IMR-90 (cell line): ENCODE results near the gene MFN2. TPM values are rescaled to one million over a fixed set of nuclear protein-coding genes. Genes with fewer than 3 reads are reported as not detected.
A peak's percentile ranks its signal among the peaks of the same experiment; 100 is the strongest.

ENCODE experiments used
- ATAC-seq: fragments of 200-7000 bp; cut with Tn5 transposase; 2 replicates; pipeline ENCODE4 v1.9.1; 2020; ENCODE audit warnings: low read depth, mild to moderate bottlenecking, moderate library complexity
- BruUV-seq: library from RNA; stranded (reverse); fragments of 400-500 nt; replicated peaks from 2 replicates; lab custom pipeline; 2021; lab: Mats Ljungman, UMichigan
- CTCF ChIA-PET: fragments of 300-600 bp; formaldehyde crosslinking; extraction: SDS; loops from one replicate; lab custom pipeline; 2021; ENCODE audit warnings: antibody characterized with exemption; lab: Yijun Ruan, JAX
- POLR2A ChIA-PET: fragments of 300-600 bp; sonication (Branson Sonifier 250); formaldehyde crosslinking; loops from one replicate; lab custom pipeline; 2022; ENCODE audit warnings: antibody characterized with exemption; ENCODE audit not compliant: unreplicated experiment; lab: Charles Lee
- DNase-seq: peaks from one replicate; pipeline ENCODE4 v3.0.0; 2013
- H2AFZ ChIP-seq: replicated peaks from 2 replicates; pipeline ENCODE3; 2013; ENCODE audit warnings: low read length, mild to moderate bottlenecking; ENCODE audit not compliant: poor library complexity
- H2AK5ac ChIP-seq: 2 replicates; pipeline ENCODE4 v1.6.1; 2013; ENCODE audit warnings: low read depth, low read length, inconsistent platforms
- H2AK9ac ChIP-seq: replicated peaks from 2 replicates; pipeline ENCODE3; 2013; ENCODE audit warnings: mild to moderate bottlenecking, low read depth, low read length, moderate library complexity; ENCODE audit not compliant: poor library complexity
- H2BK120ac ChIP-seq: 2 replicates; pipeline ENCODE4 v1.6.1; 2013; ENCODE audit warnings: low read depth, low read length, inconsistent platforms
- H2BK15ac ChIP-seq: 3 replicates; pipeline ENCODE4 v1.6.1; 2013; ENCODE audit warnings: low read depth, low read length, inconsistent platforms
- H2BK20ac ChIP-seq: 2 replicates; pipeline ENCODE4 v1.6.1; 2013; ENCODE audit warnings: low read depth, mild to moderate bottlenecking, inconsistent platforms, low read length, moderate library complexity
- H2BK5ac ChIP-seq: 2 replicates; pipeline ENCODE4 v1.6.1; 2013; ENCODE audit warnings: mild to moderate bottlenecking, low read depth, low read length, inconsistent platforms; ENCODE audit not compliant: poor library complexity, severe bottlenecking
- H3K14ac ChIP-seq: replicated peaks from 2 replicates; pipeline ENCODE4 v1.6.1; 2013; ENCODE audit warnings: low read depth, low read length, inconsistent platforms
- H3K18ac ChIP-seq: 2 replicates; pipeline ENCODE4 v1.6.1; 2013; ENCODE audit warnings: low read depth, low read length, control low read depth
- H3K23ac ChIP-seq: 2 replicates; pipeline ENCODE4 v1.6.1; 2013; ENCODE audit warnings: low read depth, low read length, inconsistent platforms
- H3K27ac ChIP-seq: 2 replicates; pipeline ENCODE4 v1.5.1; 2013; ENCODE audit warnings: mild to moderate bottlenecking, control low read depth, low read length; ENCODE audit not compliant: insufficient read depth
- H3K27me3 ChIP-seq: 2 replicates; pipeline ENCODE4 v1.6.1; 2013; ENCODE audit warnings: low read length; ENCODE audit not compliant: control insufficient read depth, insufficient read depth
- H3K36me3 ChIP-seq: 2 replicates; pipeline ENCODE4 v1.6.1; 2013; ENCODE audit warnings: low read length, mixed read lengths; ENCODE audit not compliant: control insufficient read depth, insufficient read depth
- H3K4ac ChIP-seq: 2 replicates; pipeline ENCODE4 v1.6.1; 2013; ENCODE audit warnings: low read depth, low read length, inconsistent platforms
- H3K4me1 ChIP-seq: 2 replicates; pipeline ENCODE4 v1.6.1; 2013; ENCODE audit warnings: low read length, mixed read lengths; ENCODE audit not compliant: control insufficient read depth, insufficient read depth
- H3K4me2 ChIP-seq: 2 replicates; pipeline ENCODE4 v1.6.1; 2013; ENCODE audit warnings: low read depth, mild to moderate bottlenecking, control low read depth, low read length, moderate library complexity
- H3K4me3 ChIP-seq: 2 replicates; pipeline ENCODE4 v1.5.1; 2013; ENCODE audit warnings: low read depth, mild to moderate bottlenecking, control low read depth, low read length, moderate library complexity; ENCODE audit not compliant: insufficient read depth
- H3K56ac ChIP-seq: 2 replicates; pipeline ENCODE4 v1.6.1; 2013; ENCODE audit warnings: low read length, inconsistent platforms; ENCODE audit not compliant: insufficient read depth; ENCODE audit errors: extremely low read depth
- H3K79me1 ChIP-seq, 2 experiments: 2 replicates each; pipeline ENCODE4 v1.6.1; 2013; ENCODE audit warnings: low read length in 2 of 2, inconsistent platforms in 1 of 2, low read depth in 1 of 2
- H3K9ac ChIP-seq: 2 replicates; pipeline ENCODE4 v1.6.1; 2013; ENCODE audit warnings: low read depth, low read length, control low read depth
- H3K9me1 ChIP-seq: 2 replicates; pipeline ENCODE4 v1.6.1; 2013; ENCODE audit warnings: low read length, inconsistent platforms; ENCODE audit not compliant: insufficient read depth
- H3K9me3 ChIP-seq: 2 replicates; pipeline ENCODE4 v1.6.1; 2013; ENCODE audit warnings: low read length; ENCODE audit not compliant: control insufficient read depth, insufficient read depth
- H4K20me1 ChIP-seq: 2 replicates; pipeline ENCODE4 v1.6.1; 2013; ENCODE audit warnings: low read length, inconsistent platforms; ENCODE audit not compliant: insufficient read depth
- H4K5ac ChIP-seq: 2 replicates; pipeline ENCODE4 v1.6.1; 2013; ENCODE audit warnings: mild to moderate bottlenecking, low read depth, low read length, control low read depth
- H4K8ac ChIP-seq, 2 experiments: 2 replicates each; pipeline ENCODE4 v1.6.1; 2013; ENCODE audit warnings: low read depth in 2 of 2, low read length in 2 of 2, control low read depth in 1 of 2, inconsistent platforms in 1 of 2
- H4K91ac ChIP-seq: 2 replicates; pipeline ENCODE4 v1.6.1; 2013; ENCODE audit warnings: low read depth, low read length, inconsistent platforms; ENCODE audit not compliant: insufficient read depth
- POLR2A ChIP-seq: IDR thresholded peaks from 2 replicates; pipeline ENCODE4 v1.6.1; 2012; ENCODE audit warnings: mild to moderate bottlenecking, low read depth, low read length
- RCOR1 ChIP-seq: IDR thresholded peaks from 2 replicates; pipeline ENCODE4 v1.6.1; 2012; ENCODE audit warnings: mild to moderate bottlenecking, low read length, improper control_type of control experiment; ENCODE audit not compliant: insufficient replicate concordance
- RFX5 ChIP-seq: IDR thresholded peaks from 2 replicates; pipeline ENCODE4 v1.8.0; 2012; ENCODE audit warnings: low read depth, mild to moderate bottlenecking, low read length, moderate library complexity
- SMC3 ChIP-seq: fragments of 150-350 bp; IDR thresholded peaks from 2 replicates; pipeline ENCODE4 v1.6.1; 2016; ENCODE audit warnings: low read depth, mild to moderate bottlenecking, antibody characterized with exemption, low read length, moderate library complexity
- WGBS, 2 experiments: methylation state at CpG; one replicate each; pipeline versions ENCODE4 v1.1.5 to v1.1.7; 2013; ENCODE audit warnings: missing lambda C conversion rate in 2 of 2; ENCODE audit not compliant: insufficient read length in 1 of 2; ENCODE audit errors: extremely low coverage in 2 of 2; 5-methylcytosine and 5-hydroxymethylcytosine counted together
- dilution Hi-C: fragments of 300-500 bp; cut with HindIII; formaldehyde crosslinking; loops from one replicate; pipeline ENCODE4 v1.14.3; 2018; ENCODE audit warnings: low sequenced_read_pairs; ENCODE audit not compliant: unreplicated experiment
- in situ Hi-C: fragments of 300-500 bp; cut with MboI; formaldehyde crosslinking; loops from 3 replicates; pipeline ENCODE4 v1.14.3; 2019; ENCODE audit warnings: low sequenced_read_pairs, inconsistent platforms, mixed read lengths
- intact Hi-C: fragments of 100-400 bp; cut with micrococcal nuclease; formaldehyde crosslinking; loops from 2 replicates; pipeline ENCODE4 v1.10.0; 2022
- polyA plus RNA-seq, 3 experiments: library from polyadenylated mRNA; depleted of rRNA; stranded (reverse); fragments of >200 nt; gene quantifications; 2 replicates each; pipeline ENCODE4 v1.2.3, GENCODE V29; 2012; ENCODE audit warnings: low replicate concordance in 1 of 3
- total RNA-seq: library from RNA; depleted of rRNA; stranded (reverse); fragments of >200 nt; gene quantifications from 2 replicates; pipeline ENCODE4 v1.2.3, GENCODE V29; 2012
- TF ChIP-seq, protein P1 (sequence below): fragments of 150-350 bp; IDR thresholded peaks from 2 replicates; pipeline ENCODE4 v1.6.1; 2016; ENCODE audit warnings: low read depth, mild to moderate bottlenecking, low read length, moderate library complexity, borderline replicate concordance
- TF ChIP-seq, protein P2 (sequence below): fragments of 150-350 bp; IDR thresholded peaks from 2 replicates; pipeline ENCODE4 v1.6.1; 2017; ENCODE audit warnings: mild to moderate bottlenecking, antibody characterized with exemption, low read length, low read depth

MFN2 gene
- total and polyA plus RNA-seq, 2 of the 4 experiments (the other 2 are of a cell fraction) = 52.8 to 84.2 TPM

- ATAC-seq (peak; percentile 3; the same call in 1 of the 2 replicates), DNase-seq (peak; percentile 10)
- Histone ChIP-seq H3K36me3 (peaks cover 14% of the 10 kb centered on the region; the same call in 1 of the 2 replicates), H2BK120ac (no peak overlapping the region), H4K91ac (peak overlapping the region; percentile 63; the same call in 1 of the 2 replicates), H4K5ac (peak overlapping the region; percentile 2; the same call in 1 of the 2 replicates), H4K8ac (peak overlapping the region; percentile 56 to 63; a peak in 2 of 4 replicates), H3K23ac (peak overlapping the region; percentile 72), H3K9me3 (no peaks in the 10 kb centered on the region), H3K4me3 (peak overlapping the region; percentile 63), H3K18ac (no peak overlapping the region; the same call in 1 of the 2 replicates), H3K27me3 (no peaks in the 10 kb centered on the region), H2AK9ac (peak overlapping the region; percentile 95), H2BK15ac (no peak overlapping the region), H2AFZ (peak overlapping the region; percentile 97), H2BK20ac (no peak overlapping the region), H3K56ac (peak overlapping the region; percentile 29), H3K79me1 (peaks cover 0 to 20% of the 10 kb centered on the region in 2 experiments; a peak in 3 of 4 replicates), H2BK5ac (no peak overlapping the region), H4K20me1 (no peaks in the 10 kb centered on the region; the same call in 1 of the 2 replicates), H3K4me1 (no peaks in the 10 kb centered on the region), H3K4me2 (peak overlapping the region; percentile 91), H3K27ac (peak overlapping the region; percentile 31), H3K9me1 (no peaks in the 10 kb centered on the region), H3K4ac (0 out of 2 replicates have a peak overlapping the region, but pooled peaks have one; percentile 38), H2AK5ac (no peak overlapping the region), H3K9ac (peak overlapping the region; percentile 62), H3K14ac (peak overlapping the region; percentile 73; the same call in 1 of the 2 replicates)
- in situ Hi-C loops = no loop called here
- 3% methylated on average over 5 of the region's 12 CpGs; no CpG with 5 or more reads in 1 of the 2 experiments for WGBS, 2 experiments
- dilution Hi-C loops = no loop called here
- POLR2A ChIA-PET = no interaction called here
- CTCF ChIA-PET = interaction anchor here (0.5 kb wide), 1 partner anchor 189 kb away, joined by 3 read pairs; no protein-coding TSS in a partner anchor
- TF ChIP-seq SMC3 (no peak), RCOR1 (no peak), RFX5 (no peak), POLR2A (no peak)
- TF ChIP-seq, protein P1, sequence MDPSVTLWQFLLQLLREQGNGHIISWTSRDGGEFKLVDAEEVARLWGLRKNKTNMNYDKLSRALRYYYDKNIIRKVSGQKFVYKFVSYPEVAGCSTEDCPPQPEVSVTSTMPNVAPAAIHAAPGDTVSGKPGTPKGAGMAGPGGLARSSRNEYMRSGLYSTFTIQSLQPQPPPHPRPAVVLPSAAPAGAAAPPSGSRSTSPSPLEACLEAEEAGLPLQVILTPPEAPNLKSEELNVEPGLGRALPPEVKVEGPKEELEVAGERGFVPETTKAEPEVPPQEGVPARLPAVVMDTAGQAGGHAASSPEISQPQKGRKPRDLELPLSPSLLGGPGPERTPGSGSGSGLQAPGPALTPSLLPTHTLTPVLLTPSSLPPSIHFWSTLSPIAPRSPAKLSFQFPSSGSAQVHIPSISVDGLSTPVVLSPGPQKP = no peak
- TF ChIP-seq, protein P2, sequence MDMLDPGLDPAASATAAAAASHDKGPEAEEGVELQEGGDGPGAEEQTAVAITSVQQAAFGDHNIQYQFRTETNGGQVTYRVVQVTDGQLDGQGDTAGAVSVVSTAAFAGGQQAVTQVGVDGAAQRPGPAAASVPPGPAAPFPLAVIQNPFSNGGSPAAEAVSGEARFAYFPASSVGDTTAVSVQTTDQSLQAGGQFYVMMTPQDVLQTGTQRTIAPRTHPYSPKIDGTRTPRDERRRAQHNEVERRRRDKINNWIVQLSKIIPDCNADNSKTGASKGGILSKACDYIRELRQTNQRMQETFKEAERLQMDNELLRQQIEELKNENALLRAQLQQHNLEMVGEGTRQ = no peak
- BruUV-seq = no TSS peak
- intact Hi-C loops = loop anchor here (1.0 to 5.0 kb wide), 2 partner anchors 59 to 187 kb away; no protein-coding TSS in a partner anchor
Observed at GRCh38 chr1:12019858-12020509, 39.7 kb downstream of the MFN2 start.
